Caco-2 (cell line): Measurements from ENCODE around the gene EHF. TPM values are rescaled to one million over a fixed set of nuclear protein-coding genes. Genes with fewer than 3 reads are reported as not detected.

Experiments
- BruUV-seq: library from RNA; stranded (reverse); fragments of 400-500 nt; replicated peaks from 2 replicates; lab custom pipeline; 2021; lab: Mats Ljungman, UMichigan
- CTCF ChIA-PET: fragments of 300-600 bp; sonication (Branson Sonifier 250); formaldehyde crosslinking; loops from one replicate; lab custom pipeline; 2022; ENCODE audit warnings: antibody characterized with exemption; lab: Charles Lee
- POLR2A ChIA-PET: fragments of 300-600 bp; sonication (Branson Sonifier 250); formaldehyde crosslinking; loops from one replicate; lab custom pipeline; 2022; ENCODE audit warnings: antibody characterized with exemption; lab: Charles Lee
- DNase-seq, 2 experiments: peaks; one replicate each; pipeline versions ENCODE4 v3.0.0 to v3.0.0-alpha.2; 2020 to 2022
- H3K27me3 ChIP-seq: replicated peaks from 2 replicates; pipeline ENCODE4 v1.6.0; 2011; ENCODE audit warnings: low read length; ENCODE audit not compliant: control insufficient read depth, insufficient read depth
- H3K36me3 ChIP-seq: 2 replicates; pipeline ENCODE4 v1.5.1; 2011; ENCODE audit warnings: low read length; ENCODE audit not compliant: control insufficient read depth, insufficient read depth
- H3K4me1 ChIP-seq: fragments of 250-450 bp; sonication (Bioruptor Pico); 2 replicates; pipeline ENCODE4 v1.5.1; 2020; ENCODE audit warnings: mild to moderate bottlenecking
- H3K4me3 ChIP-seq: 2 replicates; pipeline ENCODE4 v1.5.1; 2011; ENCODE audit warnings: low read depth, mild to moderate bottlenecking, control low read depth, low read length
- H3K9me3 ChIP-seq: fragments of 250-450 bp; sonication (Bioruptor Pico); 2 replicates; pipeline ENCODE4 v1.5.1; 2020; ENCODE audit warnings: mild to moderate bottlenecking, moderate library complexity
- H3K27ac Mint-ChIP-seq: one replicate; pipeline ENCODE4 v1.8.0; 2022; ENCODE audit warnings: mixed read lengths; ENCODE audit not compliant: unreplicated experiment
- H3K27me3 Mint-ChIP-seq: one replicate; pipeline ENCODE4 v1.8.0; 2022; ENCODE audit warnings: mixed read lengths; ENCODE audit not compliant: insufficient read depth, unreplicated experiment
- H3K36me3 Mint-ChIP-seq: one replicate; pipeline ENCODE4 v1.8.0; 2022; ENCODE audit warnings: mild to moderate bottlenecking, mixed read lengths; ENCODE audit not compliant: insufficient read depth, unreplicated experiment
- H3K4me1 Mint-ChIP-seq: one replicate; pipeline ENCODE4 v1.8.0; 2022; ENCODE audit warnings: low read depth, mixed read lengths; ENCODE audit not compliant: unreplicated experiment
- H3K4me3 Mint-ChIP-seq: one replicate; pipeline ENCODE4 v1.8.0; 2022; ENCODE audit warnings: mild to moderate bottlenecking, moderate library complexity, mixed read lengths; ENCODE audit not compliant: unreplicated experiment
- H3K9me3 Mint-ChIP-seq: one replicate; pipeline ENCODE4 v1.8.0; 2022; ENCODE audit warnings: mixed read lengths; ENCODE audit not compliant: unreplicated experiment
- CTCF ChIP-seq, 2 experiments: fragments of 200-600 bp in 1 of 2; IDR thresholded peaks; 1 replicate in 1 of 2; 2 replicates in 1 of 2; pipeline versions ENCODE4 v1.5.1 to v1.8.0; 2011 to 2022; ENCODE audit warnings: antibody characterized with exemption in 1 of 2, control low read depth in 1 of 2, inconsistent platforms in 1 of 2, low read depth in 1 of 2, low read length in 1 of 2, mild to moderate bottlenecking in 1 of 2, moderate library complexity in 1 of 2; ENCODE audit not compliant: insufficient read depth in 1 of 2, severe bottlenecking in 1 of 2, unreplicated experiment in 1 of 2
- intact Hi-C: fragments of 100-400 bp; cut with micrococcal nuclease; formaldehyde crosslinking; loops from one replicate; pipeline ENCODE4 v1.10.0; 2022; ENCODE audit not compliant: unreplicated experiment
- total RNA-seq: library from RNA; stranded (reverse); gene quantifications from 2 replicates; pipeline ENCODE4 v1.2.3, GENCODE V29; 2022

The EHF gene
- total RNA-seq, 1 experiment from 2014 or later = 0.11 TPM

GRCh38 chr11:34627197-34627596 is 6.3 kb downstream of the EHF start:
- H3K36me3 Mint-ChIP-seq = no peaks in the 10 kb centered on the region
- intact Hi-C loops = no loop called here
- Histone ChIP-seq H3K9me3 (no peaks in the 10 kb centered on the region), H3K4me1 (peaks cover 5% of the 10 kb centered on the region; the same call in 1 of the 2 replicates), H3K27me3 (no peaks in the 10 kb centered on the region), H3K36me3 (no peaks in the 10 kb centered on the region), H3K4me3 (no peak overlapping the region)
- no peak overlapping the region for H3K27ac Mint-ChIP-seq
- no peak for TF ChIP-seq CTCF (IDR thresholded peaks at IDR 0.05; ENCODE audit: insufficient read depth in 1 of 2, low read depth in 1 of 2, low read length in 1 of 2, severe bottlenecking in 1 of 2, unreplicated experiment in 1 of 2)
- no peak overlapping the region for H3K4me3 Mint-ChIP-seq
- no peak for DNase-seq
- H3K9me3 Mint-ChIP-seq = no peaks in the 10 kb centered on the region
- BruUV-seq = no TSS peak
- H3K4me1 Mint-ChIP-seq = peaks cover 6% of the 10 kb centered on the region
- ChIA-PET POLR2A (interaction anchor here (0.6 kb wide), 1 partner anchor 410 kb away, joined by 3 read pairs; no protein-coding TSS in a partner anchor), CTCF (no interaction called here)
- no peaks in the 10 kb centered on the region for H3K27me3 Mint-ChIP-seq

DNA sequence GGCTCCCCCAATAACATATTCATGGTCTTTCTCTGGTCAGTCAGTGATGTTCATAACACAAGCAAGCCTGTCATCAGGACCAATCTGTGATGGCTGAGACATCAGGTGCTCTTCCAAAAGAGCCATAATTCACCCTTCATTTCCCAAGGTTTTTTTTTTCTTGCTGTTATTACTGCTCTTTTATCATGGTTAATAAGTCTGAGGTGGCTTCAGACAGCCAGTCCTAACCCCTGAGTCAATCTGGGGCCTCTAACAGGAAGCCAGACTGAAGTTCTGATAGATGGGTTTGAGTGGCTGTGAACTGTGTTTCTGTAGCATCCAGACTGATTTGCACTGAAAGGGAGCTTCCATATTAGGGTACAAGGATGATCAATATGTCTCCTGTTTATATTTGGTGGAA is 8.8 kb downstream of the EHF start:
- CTCF ChIA-PET = no interaction called here
- intact Hi-C loops = no loop called here

GRCh38 chr11:34630544-34630943 is 9.7 kb downstream of the EHF start:
- no peaks in the 10 kb centered on the region for H3K9me3 ChIP-seq
- no peaks in the 10 kb centered on the region for H3K27me3 ChIP-seq
- intact Hi-C loops = no loop called here
- H3K4me3 ChIP-seq = no peak overlapping the region
- Mint-ChIP-seq H3K36me3 (no peaks in the 10 kb centered on the region), H3K4me3 (no peak overlapping the region), H3K4me1 (peaks cover 6% of the 10 kb centered on the region), H3K27ac (no peak overlapping the region), H3K9me3 (no peaks in the 10 kb centered on the region), H3K27me3 (no peaks in the 10 kb centered on the region)
- no TSS peak for BruUV-seq
- no peak for DNase-seq
- no peak for TF ChIP-seq CTCF (IDR thresholded peaks at IDR 0.05; ENCODE audit: insufficient read depth in 1 of 2, low read depth in 1 of 2, low read length in 1 of 2, severe bottlenecking in 1 of 2, unreplicated experiment in 1 of 2)
- H3K4me1 ChIP-seq = peaks cover 22% of the 10 kb centered on the region
- H3K36me3 ChIP-seq = no peaks in the 10 kb centered on the region
- ChIA-PET CTCF (no interaction called here), POLR2A (no interaction called here)

More for the DNA sequence above, 8.8 kb downstream of the EHF start:
- no peak overlapping the region for H3K4me3 Mint-ChIP-seq
- TF ChIP-seq CTCF (IDR thresholded peaks at IDR 0.05; ENCODE audit: insufficient read depth in 1 of 2, low read depth in 1 of 2, low read length in 1 of 2, severe bottlenecking in 1 of 2, unreplicated experiment in 1 of 2) = no peak
- no peaks in the 10 kb centered on the region for H3K27me3 ChIP-seq
- no peak overlapping the region for H3K4me3 ChIP-seq
- H3K36me3 Mint-ChIP-seq = no peaks in the 10 kb centered on the region
- DNase-seq = no peak
- POLR2A ChIA-PET = no interaction called here
- H3K9me3 Mint-ChIP-seq = no peaks in the 10 kb centered on the region
- BruUV-seq = no TSS peak
- H3K36me3 ChIP-seq = no peaks in the 10 kb centered on the region
- H3K9me3 ChIP-seq = no peaks in the 10 kb centered on the region
- H3K27me3 Mint-ChIP-seq = no peaks in the 10 kb centered on the region
- H3K4me1 Mint-ChIP-seq = peaks cover 6% of the 10 kb centered on the region
- H3K27ac Mint-ChIP-seq = no peak overlapping the region
- peaks cover 22% of the 10 kb centered on the region for H3K4me1 ChIP-seq
